HG02642 (cell line): ENCODE results near the gene CTNNA2.

Experiments used
- ATAC-seq: cut with Tn5 transposase; IDR thresholded peaks from one replicate; pipeline ENCODE4 v1.9.1; 2021; ENCODE audit warnings: mild to moderate bottlenecking; ENCODE audit not compliant: unreplicated experiment, poor library complexity

The CTNNA2 gene

GRCh38 chr2:79512442-79513401, at the start of gene CTNNA2:
TSS of gene CTNNA2 (plus strand) at chr2:79513051.
- peak; percentile 77 for ATAC-seq

GRCh38 chr2:79487399-79487798, 25.5 kb upstream of the CTNNA2 start:
- ATAC-seq: no peak

GRCh38 chr2:79511320-79511951, 1.4 kb upstream of the CTNNA2 start:
- no peak for ATAC-seq

GRCh38 chr2:79513711-79514110, 860 bp downstream of the CTNNA2 start:
- ATAC-seq: no peak

- ATAC-seq: no peak
Observed at GRCh38 chr2:79529636-79530035, 16.8 kb downstream of the CTNNA2 start.

- ATAC-seq: no peak
Observed at GRCh38 chr2:79530443-79530842, 17.6 kb downstream of the CTNNA2 start.

- no peak for ATAC-seq
Observed at GRCh38 chr2:79547568-79547967, 34.7 kb downstream of the CTNNA2 start.

GRCh38 chr2:79552653-79553052, 39.8 kb downstream of the CTNNA2 start:
- no peak for ATAC-seq

- ATAC-seq: no peak
Observed at GRCh38 chr2:79554899-79555298, 42.0 kb downstream of the CTNNA2 start.

- no peak for ATAC-seq
Observed at GRCh38 chr2:79564065-79564464, 51.2 kb downstream of the CTNNA2 start.

- no peak for ATAC-seq
Observed at GRCh38 chr2:79569048-79569447, 56.2 kb downstream of the CTNNA2 start.

- ATAC-seq: no peak
Observed at GRCh38 chr2:79573895-79574674, 61.2 kb downstream of the CTNNA2 start.

- no peak for ATAC-seq
Observed at GRCh38 chr2:79576451-79576850, 63.6 kb downstream of the CTNNA2 start.

- ATAC-seq: no peak
Observed at GRCh38 chr2:79578952-79579351, 66.1 kb downstream of the CTNNA2 start.

GRCh38 chr2:79580175-79580574, 67.3 kb downstream of the CTNNA2 start:
- no peak for ATAC-seq

GRCh38 chr2:79585701-79586433, 73.0 kb downstream of the CTNNA2 start:
- no peak for ATAC-seq

- ATAC-seq: no peak
Observed at GRCh38 chr2:79591281-79591680, 78.4 kb downstream of the CTNNA2 start.

- ATAC-seq: no peak
Observed at GRCh38 chr2:79593237-79593867, 80.5 kb downstream of the CTNNA2 start.

- ATAC-seq: no peak
Observed at GRCh38 chr2:79596403-79596802, 83.6 kb downstream of the CTNNA2 start.

- no peak for ATAC-seq
Observed at GRCh38 chr2:79604748-79605147, 91.9 kb downstream of the CTNNA2 start.
